ENCODE data around the gene PPFIBP1.
"Not testable (repeated sequence)": the region's sequence is repeated elsewhere in the genome, so short reads cannot be mapped to it uniquely, and the experiment has no call there.

DNA sequence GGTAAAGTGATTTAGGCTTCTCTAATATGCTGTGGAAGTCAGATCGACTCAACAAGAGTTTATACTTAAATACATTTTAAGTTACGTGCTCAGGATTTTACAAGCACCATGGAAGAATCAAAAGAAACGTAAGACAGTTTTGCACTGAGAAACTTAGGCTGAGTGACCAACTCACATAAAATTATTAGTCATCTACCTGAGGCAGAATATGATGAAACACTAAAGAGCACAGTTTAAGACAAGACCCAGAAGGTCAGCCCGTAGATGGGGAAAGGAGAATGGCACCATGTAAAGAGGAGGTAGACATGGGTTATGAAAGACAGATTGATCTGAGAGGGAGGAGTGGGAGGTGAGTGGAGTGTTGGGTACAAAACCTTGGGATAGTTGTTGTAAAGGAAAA, 118.4 kb downstream of the PPFIBP1 start:
- TF ChIP-seq, protein P1, sequence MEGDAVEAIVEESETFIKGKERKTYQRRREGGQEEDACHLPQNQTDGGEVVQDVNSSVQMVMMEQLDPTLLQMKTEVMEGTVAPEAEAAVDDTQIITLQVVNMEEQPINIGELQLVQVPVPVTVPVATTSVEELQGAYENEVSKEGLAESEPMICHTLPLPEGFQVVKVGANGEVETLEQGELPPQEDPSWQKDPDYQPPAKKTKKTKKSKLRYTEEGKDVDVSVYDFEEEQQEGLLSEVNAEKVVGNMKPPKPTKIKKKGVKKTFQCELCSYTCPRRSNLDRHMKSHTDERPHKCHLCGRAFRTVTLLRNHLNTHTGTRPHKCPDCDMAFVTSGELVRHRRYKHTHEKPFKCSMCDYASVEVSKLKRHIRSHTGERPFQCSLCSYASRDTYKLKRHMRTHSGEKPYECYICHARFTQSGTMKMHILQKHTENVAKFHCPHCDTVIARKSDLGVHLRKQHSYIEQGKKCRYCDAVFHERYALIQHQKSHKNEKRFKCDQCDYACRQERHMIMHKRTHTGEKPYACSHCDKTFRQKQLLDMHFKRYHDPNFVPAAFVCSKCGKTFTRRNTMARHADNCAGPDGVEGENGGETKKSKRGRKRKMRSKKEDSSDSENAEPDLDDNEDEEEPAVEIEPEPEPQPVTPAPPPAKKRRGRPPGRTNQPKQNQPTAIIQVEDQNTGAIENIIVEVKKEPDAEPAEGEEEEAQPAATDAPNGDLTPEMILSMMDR (IDR thresholded peaks at IDR 0.05): not testable (repeated sequence)
- not testable (repeated sequence) for TF ChIP-seq POLR2A (IDR thresholded peaks at IDR 0.05)
